GM19395 (cell line): ENCODE measurements around the gene EIF5A.

Experiments used
- ATAC-seq: cut with Tn5 transposase; IDR thresholded peaks from one replicate; pipeline ENCODE4 v1.9.1; 2021; ENCODE audit warnings: mild to moderate bottlenecking, moderate library complexity; ENCODE audit not compliant: unreplicated experiment

Gene EIF5A

DNA sequence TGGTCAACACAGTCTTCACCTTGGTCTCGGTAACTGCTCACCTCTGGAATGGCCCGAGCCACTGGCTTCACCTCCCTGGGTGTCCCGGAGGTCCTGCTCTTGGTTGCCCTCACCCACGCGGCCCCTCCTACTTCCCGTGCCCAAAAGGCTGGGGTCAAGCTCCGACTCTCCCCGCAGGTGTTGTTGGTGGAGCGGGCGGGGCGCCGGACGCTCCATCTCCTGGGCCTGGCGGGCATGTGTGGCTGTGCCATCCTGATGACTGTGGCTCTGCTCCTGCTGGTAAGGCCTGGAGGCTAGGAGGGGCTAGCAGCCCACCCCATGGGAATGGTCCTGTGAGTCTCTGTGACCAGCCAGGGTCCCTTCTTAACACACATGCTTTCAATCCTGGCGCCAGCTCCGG is 22.5 kb upstream of the EIF5A start:
- ATAC-seq: no peak

- ATAC-seq: no peak
Measured at GRCh38 chr17:7285679-7286078, 21.7 kb upstream of the EIF5A start.

- ATAC-seq: no peak
Measured at GRCh38 chr17:7289256-7290032, 18.0 kb upstream of the EIF5A start.

- ATAC-seq: no peak
Measured at GRCh38 chr17:7290166-7290565, 17.3 kb upstream of the EIF5A start.

GRCh38 chr17:7290685-7291084 is 16.7 kb upstream of the EIF5A start:
- no peak for ATAC-seq

GRCh38 chr17:7292194-7292593 is 15.2 kb upstream of the EIF5A start:
- ATAC-seq: no peak

DNA sequence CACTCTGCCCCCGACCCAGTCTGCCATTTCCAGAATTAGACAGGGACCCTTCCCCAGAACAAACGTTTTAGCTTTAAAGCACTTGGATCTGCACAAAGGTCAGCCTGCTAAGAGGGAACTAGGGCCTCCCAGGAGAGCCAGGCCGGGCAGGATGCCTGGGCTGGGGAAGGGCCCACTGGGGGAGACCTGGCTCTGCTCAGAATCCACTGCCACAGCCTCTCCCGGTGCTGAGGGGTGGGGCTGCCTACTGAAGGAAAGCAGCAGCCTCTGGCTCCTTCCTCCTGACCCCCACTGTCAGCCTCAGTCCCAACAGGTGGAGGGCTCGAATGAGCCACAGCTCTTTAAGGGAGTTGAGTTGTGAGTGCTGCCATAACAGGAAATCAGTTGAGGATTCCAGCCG is 14.7 kb upstream of the EIF5A start:
- no peak for ATAC-seq

- no peak for ATAC-seq
Measured at GRCh38 chr17:7293159-7293558, 14.3 kb upstream of the EIF5A start.

DNA sequence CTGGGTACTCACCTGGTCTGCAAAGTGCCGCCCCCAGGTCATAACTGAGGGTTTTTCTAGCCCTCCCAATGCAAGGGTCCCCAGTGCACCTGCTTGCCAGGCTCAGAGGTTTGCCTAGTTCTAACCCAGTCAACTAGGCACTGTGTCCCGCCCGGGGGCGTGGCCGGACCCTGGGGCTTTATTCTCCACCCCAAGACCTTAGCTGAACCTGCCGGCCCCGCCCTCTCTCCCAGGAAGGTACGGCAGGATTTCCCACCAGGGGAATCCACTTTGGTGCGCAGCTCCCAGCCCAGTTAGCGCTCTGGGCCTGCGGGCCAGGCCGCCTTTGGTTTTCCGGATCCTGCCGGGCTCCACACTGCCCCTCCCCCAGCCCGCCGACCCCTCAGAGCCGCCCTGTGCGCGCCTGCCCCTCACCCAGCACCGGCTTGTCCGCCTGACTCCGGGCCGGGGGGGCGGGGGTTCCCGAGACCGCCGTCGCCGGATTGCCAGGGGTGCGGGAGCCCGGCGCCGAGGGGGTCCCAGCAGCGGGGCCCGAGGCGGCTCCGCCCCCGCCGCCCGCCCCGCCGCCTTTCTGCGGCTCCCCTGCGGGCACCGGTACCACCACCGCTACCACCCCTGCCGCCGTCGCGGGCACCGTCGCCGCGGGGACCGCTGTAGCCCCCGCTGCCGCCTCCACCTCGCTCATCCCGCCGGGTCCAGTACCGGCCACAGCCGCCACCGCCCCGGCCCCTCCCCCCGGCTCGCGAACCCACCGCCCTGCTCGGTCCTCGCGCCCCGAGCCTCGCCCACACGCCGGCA is 13.4 kb upstream of the EIF5A start:
- no peak for ATAC-seq

GRCh38 chr17:7294614-7295153 is 12.7 kb upstream of the EIF5A start, which contains the start of gene YBX2:
TSS of gene YBX2 (minus strand) at chr17:7294639. CDS start at chr17:7294500, 139 bp downstream.
- no peak for ATAC-seq

- ATAC-seq: no peak
Measured at GRCh38 chr17:7295230-7296180, 11.9 kb upstream of the EIF5A start.

- no peak for ATAC-seq
Measured at GRCh38 chr17:7296189-7296861, 11.1 kb upstream of the EIF5A start.

DNA sequence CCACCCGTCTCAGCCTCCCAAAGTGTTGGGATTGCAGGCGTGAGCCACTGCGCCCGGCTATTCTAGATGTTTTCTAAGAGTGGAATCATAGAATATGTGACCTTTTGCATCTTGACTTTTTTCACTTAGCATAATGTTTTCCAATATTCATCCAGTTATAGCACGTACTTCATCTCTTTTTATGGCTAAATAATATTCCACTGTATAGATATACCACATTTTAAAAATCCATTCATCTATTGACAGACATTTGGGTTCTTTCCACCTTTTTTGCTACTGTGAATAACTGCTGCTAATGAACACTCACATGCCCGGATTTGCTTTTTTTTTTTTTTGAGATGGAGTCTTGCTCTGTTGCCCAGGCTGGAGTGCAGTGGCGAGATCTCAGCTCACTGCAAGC is 3.2 kb upstream of the EIF5A start:
- no peak for ATAC-seq

DNA sequence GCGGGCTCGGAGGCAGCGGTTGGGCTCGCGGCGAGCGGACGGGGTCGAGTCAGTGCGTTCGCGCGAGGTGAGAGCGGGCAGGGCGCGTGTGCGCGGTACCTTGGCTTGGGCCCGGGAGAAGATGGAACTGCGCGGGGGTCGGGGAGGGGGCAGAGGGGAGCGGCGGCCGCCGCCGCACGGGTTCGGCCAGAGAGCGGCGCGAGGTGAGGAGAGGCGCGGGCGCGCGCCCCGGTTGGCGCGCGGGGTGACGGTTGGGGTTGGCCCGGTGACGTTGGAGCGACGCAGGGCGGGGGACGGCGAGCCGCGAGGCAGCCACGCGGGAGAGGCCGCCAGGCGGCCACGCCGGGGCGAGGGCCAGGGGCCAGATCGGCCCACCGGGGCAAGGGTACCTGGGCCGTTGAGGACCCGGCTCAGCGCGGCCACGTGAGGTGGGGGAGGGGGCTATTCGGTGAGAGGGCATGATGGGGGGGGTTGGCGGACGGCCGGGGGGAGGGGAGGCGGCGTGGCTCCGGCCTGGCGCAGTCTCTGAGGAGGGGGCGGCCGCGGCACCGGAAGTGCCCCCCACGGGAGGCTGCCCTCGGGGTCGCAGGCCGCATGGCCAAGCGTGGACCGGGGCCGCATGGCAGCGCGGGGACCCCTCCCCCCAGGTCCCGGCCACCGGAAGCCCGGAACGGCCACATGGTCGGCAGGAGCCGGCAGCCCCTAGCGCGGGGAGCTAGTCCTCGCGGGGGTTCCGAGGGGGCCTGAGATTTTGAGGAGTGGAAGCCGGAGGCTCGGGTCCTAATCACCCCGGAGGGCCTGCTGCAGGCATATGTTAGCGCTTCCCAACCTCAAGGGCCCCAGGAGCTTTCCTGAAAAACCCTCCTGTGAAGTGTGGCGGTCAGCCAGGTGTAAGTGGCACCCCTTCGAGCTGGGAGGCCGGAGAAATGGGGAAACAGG is 527 bp downstream of the EIF5A start:
- ATAC-seq: no peak

- no peak for ATAC-seq
Measured at GRCh38 chr17:7308625-7309433, 1.4 kb downstream of the EIF5A start.

DNA sequence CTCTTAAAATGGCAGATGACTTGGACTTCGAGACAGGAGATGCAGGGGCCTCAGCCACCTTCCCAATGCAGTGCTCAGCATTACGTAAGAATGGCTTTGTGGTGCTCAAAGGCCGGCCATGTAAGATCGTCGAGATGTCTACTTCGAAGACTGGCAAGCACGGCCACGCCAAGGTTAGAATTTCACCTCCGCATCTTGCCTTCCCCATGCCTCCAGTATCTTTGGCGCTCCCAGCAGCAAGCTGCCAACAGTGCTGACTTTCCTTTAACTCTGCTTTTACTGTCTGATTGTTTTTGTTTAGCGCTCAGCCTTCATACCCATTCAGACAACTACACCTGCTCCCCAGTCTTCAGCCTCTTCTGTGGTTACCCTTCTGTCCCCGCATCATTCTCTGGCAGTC is 2.2 kb downstream of the EIF5A start:
- no peak for ATAC-seq

DNA sequence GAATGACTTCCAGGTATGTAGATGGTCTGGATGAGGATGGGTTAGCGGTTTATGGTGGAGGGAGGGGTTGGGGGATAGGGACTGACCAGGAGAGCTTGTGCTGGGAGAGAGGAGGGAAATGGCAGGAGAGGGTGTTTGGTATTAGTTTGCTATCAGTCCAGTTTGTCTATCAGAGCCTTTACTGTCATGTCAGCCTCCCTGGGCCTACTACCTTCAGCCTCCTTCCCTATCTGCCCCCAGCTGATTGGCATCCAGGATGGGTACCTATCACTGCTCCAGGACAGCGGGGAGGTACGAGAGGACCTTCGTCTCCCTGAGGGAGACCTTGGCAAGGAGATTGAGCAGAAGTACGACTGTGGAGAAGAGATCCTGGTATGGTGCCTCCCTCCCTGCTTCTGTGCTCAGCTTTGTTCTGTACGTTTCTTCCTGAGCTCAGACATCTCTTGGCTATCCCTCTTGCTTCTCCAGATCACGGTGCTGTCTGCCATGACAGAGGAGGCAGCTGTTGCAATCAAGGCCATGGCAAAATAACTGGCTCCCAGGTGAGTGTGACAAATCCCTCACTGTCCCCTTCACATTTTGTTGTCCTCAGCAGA is 3.8 kb downstream of the EIF5A start:
- ATAC-seq: no peak
